Hematopoietic multipotent progenitor cell treated with erythropoietin and hydrocortisone succinate and interleukin-3 and kit ligand, for 4 days (in vitro differentiated cells): ENCODE results near the gene SLC22A4.

Source experiments
- DNase-seq: peaks from one replicate; pipeline ENCODE4 v3.0.0-alpha.2; 2015

The SLC22A4 gene

GRCh38 chr5:132293992-132294727, at the start of gene SLC22A4:
SLC22A4 (plus strand) TSS chr5:132294394; CDS start chr5:132294617, 223 bp downstream.
- peak; percentile 90 for DNase-seq

GRCh38 chr5:132245593-132245992, 48.6 kb upstream of the SLC22A4 start:
- no peak for DNase-seq

- DNase-seq = no peak
Measured at GRCh38 chr5:132246806-132247205, 47.4 kb upstream of the SLC22A4 start.

DNA sequence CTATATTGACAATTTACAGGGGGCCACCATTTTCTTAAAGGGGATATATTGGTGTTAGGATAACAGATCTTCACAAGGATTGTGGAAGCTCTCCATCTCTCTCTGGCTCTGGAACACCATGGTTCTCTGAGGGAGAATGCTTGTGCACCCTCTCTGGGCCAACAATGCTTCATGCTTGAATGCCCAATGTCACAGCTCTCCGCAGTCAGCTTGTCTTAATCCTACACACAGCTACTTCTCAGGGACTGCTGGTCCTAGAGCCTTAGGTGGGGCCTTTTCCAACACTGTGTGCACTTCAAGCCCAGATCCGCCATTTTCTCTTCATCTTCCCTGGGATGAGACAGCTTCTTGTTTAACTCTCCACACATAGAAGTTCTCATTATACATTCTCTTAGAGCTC, 43.6 kb upstream of the SLC22A4 start:
- DNase-seq = no peak

DNA sequence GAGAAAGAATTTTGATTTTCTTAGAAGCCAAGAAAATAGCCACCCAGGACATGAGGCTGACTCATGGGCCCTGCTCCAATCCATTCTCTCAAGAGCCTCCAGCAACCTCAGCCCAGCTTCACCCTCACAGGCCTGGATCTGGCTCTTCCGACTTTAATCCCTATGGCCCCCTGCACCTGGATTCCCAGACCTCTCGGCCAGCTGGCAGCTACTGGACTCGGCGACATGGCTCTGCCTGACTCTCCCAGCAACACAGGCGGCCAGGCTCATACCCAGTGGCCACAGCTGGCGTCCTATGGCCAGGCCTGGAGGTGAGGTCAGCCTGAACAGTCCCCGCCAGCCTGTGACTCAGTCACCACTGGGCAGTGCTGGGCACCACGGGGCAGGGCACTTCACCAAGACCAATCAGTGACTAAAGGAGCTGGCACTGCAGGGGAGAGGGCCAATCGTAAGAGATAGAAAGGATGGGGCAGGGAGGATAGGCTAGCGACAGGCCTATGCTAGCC, 42.9 kb upstream of the SLC22A4 start:
- no peak for DNase-seq

DNA sequence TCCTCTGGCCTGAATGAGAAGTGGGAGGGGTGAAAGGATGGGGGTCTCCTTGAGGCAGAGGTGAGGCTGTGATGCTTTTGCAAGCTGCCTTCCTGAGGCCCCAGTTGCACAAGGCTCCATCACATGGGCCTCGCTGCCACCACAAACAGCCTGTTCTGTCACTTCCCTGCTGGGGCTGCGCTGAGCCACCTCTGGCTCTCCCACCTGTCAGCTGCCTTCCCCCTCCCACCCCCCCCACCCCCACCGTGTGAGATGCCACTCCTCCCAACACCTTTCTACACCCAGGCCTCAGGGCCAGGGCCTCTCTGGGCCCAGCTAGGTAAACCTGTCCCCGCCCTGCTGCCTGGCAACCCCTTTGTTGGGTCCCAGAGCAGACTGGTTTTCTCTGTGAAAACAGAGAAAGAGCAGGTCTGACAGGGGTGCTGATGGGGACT, 41.2 kb upstream of the SLC22A4 start:
- peak; percentile 42 for DNase-seq

DNA sequence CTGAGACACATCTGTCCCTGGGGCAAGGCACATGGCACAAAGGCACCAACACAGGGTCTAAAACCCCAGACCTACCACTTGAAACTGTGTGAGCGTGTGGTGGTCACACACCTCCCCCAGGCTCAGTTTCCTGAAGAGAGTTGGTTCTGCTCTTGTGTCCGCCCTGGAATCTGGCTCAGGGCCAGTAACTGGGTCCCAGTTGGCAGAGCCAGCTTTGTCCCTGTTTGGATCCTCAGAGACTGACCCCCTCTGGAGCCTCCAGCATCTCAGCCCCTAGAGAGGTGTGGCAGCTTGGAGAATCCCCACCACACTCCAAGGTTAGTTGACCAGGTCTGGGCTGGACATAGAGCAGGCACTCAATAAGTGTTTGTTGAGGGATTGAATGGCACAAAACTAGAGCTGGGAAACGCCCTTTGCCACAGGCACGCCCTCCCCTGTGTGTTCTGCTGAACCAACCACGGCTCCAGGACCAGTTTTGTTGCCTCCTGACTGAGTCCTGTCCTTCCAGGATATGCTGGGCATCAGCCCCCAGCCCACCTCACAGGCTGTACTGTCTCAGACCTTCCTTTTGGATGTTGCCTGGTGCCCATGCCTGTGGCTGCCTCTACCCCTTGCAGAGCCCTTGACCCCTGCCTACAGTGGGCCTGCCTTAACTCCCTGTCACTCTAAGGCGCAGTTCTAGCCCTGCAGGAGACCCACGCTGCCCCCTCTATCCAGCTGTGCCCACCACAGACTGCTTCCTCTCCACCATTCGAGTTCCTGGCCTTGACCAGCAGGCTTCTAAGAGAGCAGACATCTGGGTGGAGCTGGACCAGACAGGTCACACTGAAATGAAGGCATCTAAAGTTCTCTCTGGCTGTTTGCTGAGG, 40.5 kb upstream of the SLC22A4 start:
- DNase-seq = no peak

DNA sequence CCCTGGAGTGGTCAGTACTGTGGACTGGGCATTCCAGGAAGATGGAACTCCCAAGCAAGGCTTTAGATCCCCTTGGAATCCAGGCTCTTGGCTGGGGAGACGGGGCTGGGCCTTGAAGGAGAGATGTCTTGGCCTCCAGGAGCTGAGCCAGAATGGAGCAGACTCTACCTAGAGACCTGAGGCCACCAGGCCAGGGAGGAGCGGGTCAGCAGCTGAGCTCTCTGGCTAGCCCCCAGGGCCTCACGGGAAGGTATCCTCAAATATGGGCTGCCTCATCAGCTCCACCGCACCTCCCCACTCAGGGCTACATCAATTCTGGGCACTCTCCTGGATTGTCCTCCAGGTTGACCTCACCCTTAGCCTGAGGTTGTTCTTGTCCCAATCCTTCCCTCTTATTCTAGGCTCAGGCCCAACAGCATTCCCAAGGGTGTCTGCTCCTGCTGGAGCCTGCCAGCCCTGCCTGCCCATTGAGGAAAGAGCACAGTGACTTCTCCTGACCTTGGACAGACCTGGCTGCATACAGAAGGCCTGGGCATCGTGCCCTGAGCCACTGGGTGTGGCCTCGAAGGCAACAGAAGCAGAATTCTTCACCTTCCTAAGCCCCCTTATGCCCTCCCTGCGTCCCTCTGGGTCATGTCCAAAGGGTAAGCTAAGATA, 39.7 kb upstream of the SLC22A4 start:
- no peak for DNase-seq

- no peak for DNase-seq
Measured at GRCh38 chr5:132256086-132256782, 38.0 kb upstream of the SLC22A4 start.

DNA sequence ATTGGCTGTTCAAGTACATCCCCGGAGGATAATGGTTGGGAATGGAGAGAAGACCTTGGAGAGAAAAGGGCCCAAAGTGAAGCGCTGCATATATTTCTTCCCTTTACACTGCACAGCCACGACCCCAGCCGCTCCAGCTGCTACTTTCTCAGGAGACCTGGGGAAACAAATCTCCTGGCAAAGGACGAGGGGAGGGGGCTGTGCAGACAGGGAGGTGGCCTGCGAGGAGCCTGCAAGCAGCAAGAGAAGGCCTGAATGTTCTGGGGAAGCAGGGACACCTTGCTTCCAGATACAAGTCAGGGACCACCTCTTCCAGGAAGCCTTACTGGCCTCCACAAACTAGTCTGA, 37.4 kb upstream of the SLC22A4 start:
- no peak for DNase-seq

DNA sequence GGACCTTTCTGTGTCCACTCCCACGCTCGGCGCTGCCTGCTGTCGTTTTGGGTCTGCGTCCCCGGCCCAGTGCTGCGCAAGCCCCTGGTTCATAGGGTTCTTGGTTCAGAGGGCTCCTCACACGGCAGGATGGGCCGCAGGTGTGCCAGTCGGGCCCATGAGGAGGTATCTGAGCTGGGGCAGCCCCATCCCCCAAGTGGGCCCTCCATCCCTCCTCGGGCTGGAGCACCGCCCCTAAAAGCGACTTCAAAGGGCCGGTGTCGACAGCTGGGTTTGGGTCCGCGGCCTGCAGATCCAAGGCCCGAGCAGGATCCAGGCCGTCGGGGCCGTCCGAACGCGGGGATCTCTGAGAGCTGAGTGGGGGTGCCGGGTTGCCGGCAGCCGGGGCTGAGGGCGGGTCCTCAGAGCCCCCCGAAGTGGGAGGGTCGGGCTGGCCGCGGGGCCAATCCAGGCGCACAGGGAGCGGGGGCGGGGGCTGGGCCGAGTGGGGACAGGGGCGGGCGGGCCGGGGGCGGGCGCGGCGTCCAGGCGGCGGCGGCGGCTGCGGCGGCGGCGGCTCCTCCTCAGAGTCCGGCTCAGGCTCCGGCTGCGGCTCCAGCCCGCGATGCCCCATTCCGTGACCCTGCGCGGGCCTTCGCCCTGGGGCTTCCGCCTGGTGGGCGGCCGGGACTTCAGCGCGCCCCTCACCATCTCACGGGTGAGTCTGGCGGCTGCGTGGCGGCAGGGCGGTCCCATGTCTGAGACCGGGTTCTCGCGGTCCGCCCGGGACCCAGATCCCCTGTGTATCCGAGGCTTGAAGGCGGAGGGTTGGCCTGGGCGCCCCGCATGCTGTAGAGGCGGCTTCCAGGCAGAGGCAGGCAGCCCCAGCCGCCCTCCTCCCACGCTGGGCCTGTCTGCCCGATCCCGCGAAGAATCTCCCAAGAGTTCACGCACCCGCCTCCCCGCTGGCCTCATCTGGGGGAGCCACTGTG, 36.8 kb upstream of the SLC22A4 start, which contains the start of gene PDLIM4:
TSS of gene PDLIM4 (plus strand) at position 566 of the 971 bp plus-strand sequence. CDS start at position 605, 39 bp downstream.
- DNase-seq = no peak

- DNase-seq = no peak
Measured at GRCh38 chr5:132258102-132259068, 35.8 kb upstream of the SLC22A4 start.

- no peak for DNase-seq
Measured at GRCh38 chr5:132259069-132259851, 34.9 kb upstream of the SLC22A4 start.

GRCh38 chr5:132260051-132260450, 34.1 kb upstream of the SLC22A4 start:
- DNase-seq = no peak

GRCh38 chr5:132260714-132261551, 33.3 kb upstream of the SLC22A4 start:
- peak; percentile 89 for DNase-seq

GRCh38 chr5:132261881-132262845, 32.0 kb upstream of the SLC22A4 start:
- DNase-seq = no peak
